Measurements from ENCODE around the gene TNFAIP8.
"Not testable (repeated sequence)": the region's sequence is repeated elsewhere in the genome, so short reads cannot be mapped to it uniquely, and the experiment has no call there.

The TNFAIP8 gene

DNA sequence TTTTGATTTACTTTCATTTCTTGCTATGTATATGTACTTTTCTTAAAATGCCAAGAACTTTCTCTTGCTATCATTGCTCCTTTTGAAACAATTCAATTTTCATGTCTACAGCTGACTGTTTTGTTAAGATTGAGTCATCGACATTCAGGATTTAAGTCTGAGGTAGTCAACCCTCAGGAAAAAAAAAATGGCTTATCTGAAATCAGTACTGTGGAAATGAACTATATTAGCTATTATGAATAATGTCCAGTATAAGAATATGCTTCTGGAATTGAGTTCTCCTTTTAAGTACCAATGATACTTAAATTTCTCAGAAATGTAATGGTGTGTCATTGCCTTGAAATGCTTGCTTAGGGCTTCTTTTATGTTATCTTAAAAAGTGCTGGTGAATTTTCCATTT lies 37.9 kb downstream of the TNFAIP8 start:
- DNase-seq (ENCODE audit: low read depth, low spot score) = no peak

DNA sequence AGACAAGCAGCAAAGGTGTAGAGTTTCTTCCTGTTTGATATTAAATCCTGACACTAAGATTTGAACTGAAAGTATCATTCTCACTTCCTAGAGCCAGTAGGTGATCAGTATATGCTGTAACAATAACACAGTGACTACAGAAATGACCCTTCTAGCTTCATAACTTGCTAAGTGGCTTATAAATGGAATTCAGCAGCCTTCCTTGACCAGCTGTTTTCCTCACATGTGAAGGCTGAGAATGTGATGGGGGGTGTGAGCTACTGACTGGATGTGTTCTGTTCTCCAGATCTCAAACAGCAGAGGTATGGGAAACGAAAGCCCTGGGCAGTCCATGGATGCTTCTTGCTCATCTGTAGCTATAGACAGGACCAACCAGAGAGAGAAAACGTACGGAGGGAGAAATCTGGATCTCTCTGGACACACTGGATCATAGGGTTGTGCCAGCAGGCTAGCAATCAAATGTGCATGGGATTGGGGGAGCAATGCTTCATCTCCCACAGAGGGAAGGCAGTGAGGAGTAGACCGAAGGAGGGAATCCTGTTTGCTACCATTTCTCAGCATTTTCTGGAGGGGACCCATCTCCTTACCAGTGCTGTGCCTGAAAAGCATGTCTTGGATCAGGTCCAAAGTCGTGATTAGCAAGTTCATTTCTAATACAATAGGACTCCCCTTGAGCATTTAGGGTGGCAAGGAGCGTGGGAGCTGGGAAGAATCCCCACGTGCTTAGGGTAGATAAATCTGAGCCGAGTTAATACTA lies 39.4 kb downstream of the TNFAIP8 start:
- DNase-seq (ENCODE audit: low read depth, low spot score) = no peak

DNA sequence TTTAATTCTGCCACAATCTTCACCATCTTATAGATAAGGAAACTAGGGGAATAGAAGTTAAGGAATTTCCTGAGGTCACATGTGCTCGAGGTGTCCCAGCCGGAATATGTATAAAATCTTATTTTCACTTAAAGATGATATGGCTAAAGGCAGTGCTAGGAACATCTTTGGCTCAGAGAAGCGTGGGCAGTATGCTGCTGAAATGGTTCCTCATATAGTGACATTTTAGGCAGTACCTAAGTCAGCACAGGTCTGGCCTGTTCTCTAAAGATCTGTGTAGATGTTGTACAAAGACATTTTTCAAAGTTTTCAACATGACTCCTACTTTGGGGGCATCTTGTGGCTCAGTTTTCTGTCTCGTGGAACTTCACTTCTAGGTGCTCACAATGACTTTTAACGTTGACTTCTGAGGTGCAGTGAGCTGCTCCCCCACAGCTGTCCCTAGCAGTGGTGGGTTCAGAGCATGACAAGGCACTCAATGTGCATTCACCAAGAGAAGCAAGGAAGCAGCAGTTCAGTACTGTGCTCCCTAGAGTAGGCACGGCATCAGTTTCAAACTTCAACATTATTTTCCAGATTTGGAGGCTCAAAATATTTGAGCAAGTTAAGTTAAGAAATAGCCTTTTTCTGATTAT lies 40.3 kb downstream of the TNFAIP8 start:
- DNase-seq (ENCODE audit: low read depth, low spot score) = no peak

DNA sequence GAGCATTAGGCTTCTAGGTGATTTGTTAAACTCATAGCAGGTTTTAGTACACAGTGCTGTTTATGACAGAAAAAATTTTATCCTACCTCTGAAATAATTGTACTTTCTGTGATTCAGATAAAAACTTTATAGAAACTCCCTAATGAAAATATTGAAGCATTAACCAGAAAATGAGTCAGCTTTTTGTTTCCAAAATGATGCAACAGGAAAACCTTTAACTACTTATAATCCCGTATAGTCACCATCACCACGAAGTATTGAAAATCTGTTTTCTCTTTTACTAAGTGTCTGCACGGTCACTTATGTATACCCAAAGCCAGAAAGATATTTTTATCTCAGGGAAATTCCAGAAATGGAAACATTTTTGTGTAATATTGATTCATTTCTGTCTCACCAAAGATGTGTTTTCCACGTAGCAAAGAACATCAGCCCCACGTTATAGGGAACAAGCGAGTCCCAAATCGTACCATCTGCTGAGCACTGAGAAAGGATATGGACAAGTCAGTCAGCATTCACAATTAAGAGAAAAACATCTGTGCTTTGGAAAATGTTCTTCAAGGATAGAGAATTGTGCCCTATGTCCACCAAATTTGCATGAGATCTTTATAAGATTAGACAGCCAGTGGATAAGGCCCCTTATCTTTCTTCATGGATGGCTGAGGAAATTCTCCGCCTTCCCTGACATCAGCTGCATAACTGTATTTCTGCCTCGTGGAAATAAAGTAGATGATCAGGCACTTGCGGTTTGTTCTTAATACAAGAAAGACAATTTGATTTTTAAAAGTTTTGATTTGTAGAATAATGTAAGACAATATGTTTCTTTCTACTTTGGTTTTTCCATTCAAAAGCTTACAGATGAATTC lies 41.9 kb downstream of the TNFAIP8 start:
- DNase-seq (ENCODE audit: low read depth, low spot score) = no peak

DNA sequence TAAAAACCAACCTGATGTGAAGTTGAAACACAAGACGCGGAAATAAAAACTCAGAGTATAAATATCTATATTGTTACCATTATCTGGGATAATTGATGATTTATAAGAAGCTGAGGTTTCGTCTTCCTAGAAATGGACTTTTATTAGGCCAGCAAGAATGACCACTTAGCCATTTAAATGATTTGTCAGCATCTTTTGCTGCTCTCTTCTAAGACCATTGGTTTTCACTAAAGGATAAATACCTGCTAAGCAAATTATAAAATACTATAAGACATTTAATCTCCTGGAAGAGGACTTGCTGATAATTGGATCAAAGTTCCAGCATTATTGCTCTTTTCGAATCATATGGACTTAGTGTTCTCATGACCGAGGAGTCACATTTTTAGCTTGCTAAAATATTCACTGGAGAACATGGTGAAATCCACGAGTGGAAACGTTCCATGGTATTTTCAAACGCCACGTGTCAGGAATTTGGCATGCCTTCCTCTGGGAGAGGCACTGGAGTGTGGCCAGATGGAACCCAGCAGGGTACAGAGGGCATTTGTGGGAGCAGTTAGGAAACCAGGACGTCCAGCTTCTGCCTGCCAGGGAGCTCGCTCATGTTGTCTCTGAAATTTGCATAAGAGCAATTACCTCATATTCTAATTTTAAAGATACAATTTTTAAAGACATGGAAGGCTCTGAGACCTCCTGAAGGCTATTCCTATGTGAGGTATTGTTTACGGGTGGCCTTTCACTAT lies 43.1 kb downstream of the TNFAIP8 start:
- no peak for DNase-seq (ENCODE audit: low read depth, low spot score)

DNA sequence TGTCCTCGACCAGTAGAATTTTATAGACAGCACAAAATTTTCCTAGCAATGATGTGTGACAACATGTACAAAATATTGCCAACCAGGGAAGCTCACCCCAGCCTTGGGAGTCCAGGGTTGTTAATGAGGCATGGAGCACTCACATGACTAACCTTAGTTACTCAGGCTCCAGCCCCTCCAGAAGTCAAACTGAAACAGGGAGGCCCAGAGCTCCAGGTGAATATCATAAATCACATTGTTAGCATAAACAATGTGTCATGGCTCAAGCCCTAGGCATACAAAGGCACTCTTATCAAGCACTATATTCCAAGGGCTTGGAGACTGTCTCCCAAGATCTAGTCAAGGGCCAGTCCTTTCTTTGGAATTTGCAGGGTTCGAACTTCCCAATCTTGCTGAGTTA lies 44.4 kb downstream of the TNFAIP8 start:
- no peak for DNase-seq (ENCODE audit: low read depth, low spot score)

DNA sequence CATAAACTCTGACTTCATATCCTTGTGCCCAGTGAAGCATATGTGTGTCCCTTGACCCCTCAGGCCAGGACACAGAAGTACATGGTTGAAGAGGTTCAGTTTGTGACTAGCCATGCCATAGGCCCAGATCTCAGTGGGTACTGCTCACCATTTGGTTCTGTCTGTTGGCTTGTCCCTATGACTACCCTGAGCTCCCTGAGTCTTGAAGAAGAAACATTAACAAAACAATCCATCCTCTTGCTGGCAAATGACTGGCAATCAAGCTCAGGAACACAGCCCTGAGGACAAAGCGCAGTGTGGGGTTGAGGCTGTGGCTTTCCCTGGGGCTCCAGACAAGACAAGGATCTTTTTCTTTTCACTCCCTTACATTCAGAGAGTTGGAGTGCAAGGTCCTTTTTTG lies 46.3 kb downstream of the TNFAIP8 start:
- no peak for DNase-seq (ENCODE audit: low read depth, low spot score)

DNA sequence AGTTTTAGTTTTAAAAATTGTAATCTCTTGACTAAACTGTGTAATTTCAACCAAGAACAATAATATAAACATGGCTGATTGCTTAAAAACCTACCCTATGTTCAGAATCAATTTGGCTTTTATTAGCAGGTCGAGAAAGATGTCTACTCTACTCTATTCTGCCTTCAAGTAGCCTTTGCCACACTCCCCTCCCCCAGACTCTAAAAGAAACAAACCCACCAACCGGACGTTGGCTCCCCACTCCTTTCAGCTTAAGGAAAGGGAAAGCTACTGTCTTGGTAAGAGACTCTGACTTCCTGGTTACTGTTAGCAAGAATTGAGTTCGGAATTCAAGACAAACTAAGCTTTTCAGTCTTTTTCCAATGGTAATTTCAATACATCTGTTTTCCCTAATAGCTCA lies 46.7 kb downstream of the TNFAIP8 start:
- no peak for DNase-seq (ENCODE audit: low read depth, low spot score)

DNA sequence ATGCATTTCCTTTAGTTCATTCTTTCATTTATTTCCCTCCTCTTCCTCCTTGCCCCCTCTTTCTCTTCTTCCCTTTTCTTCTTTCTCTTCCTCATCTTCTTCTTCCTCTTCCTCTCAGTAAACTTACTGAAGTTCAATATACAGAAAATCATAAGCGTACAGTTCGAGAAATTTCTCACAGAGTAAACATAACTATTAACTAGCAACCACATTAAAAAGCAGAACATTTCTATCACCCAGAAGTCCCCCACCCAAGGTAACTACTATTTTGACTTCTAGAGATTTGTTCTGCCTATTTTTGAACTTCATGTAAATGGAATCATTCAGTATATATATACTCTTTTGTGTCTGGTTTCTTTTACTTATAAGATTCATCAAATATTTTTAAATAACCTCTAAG lies 48.2 kb downstream of the TNFAIP8 start:
- DNase-seq (ENCODE audit: low read depth, low spot score) = no peak

DNA sequence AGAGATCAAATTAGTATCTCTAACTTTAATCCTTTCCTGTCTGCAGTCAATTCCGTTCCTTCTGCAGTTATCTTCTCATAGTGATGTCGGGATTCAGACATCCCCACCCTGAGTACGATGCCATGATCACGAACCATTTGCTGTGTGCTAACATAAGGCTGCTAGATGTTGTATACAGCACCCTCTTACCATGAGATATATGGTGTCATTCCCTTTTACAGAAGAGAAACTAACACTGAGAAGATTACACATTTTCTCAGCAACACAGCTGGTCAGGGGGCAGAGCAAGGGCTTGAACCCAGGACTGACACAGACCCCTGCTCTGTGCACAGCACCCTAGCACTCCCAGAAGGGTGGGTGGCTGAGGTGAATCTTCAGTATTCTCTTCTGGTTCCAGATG lies 49.6 kb downstream of the TNFAIP8 start:
- no peak for DNase-seq (ENCODE audit: low read depth, low spot score)

DNA sequence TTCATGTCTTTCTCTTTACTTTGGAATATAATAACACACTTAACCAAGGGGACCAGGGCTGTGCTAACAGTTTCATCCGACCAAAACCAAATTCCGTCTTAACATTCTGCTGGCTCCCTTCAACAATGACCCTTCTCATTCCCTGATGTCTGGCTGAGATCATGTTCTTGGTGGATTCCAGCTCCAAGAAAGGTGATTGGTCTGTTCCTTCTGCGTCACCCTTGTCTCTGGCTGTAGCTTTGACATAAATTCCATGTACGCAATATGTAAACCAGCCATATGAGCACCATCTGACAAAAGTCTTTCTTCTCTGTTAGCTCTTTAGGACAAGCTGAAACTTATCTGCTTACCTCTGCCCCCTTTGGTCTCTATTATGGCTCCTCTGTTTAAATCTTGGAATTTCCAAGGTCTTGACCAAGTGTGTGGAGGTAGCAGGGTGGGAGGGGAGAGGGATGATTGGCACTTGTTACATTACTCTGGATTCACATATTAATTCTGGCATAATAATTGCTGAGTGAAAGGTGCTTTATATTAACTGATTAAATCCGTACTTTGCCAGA lies 50.8 kb downstream of the TNFAIP8 start:
- DNase-seq (ENCODE audit: low read depth, low spot score) = no peak

DNA sequence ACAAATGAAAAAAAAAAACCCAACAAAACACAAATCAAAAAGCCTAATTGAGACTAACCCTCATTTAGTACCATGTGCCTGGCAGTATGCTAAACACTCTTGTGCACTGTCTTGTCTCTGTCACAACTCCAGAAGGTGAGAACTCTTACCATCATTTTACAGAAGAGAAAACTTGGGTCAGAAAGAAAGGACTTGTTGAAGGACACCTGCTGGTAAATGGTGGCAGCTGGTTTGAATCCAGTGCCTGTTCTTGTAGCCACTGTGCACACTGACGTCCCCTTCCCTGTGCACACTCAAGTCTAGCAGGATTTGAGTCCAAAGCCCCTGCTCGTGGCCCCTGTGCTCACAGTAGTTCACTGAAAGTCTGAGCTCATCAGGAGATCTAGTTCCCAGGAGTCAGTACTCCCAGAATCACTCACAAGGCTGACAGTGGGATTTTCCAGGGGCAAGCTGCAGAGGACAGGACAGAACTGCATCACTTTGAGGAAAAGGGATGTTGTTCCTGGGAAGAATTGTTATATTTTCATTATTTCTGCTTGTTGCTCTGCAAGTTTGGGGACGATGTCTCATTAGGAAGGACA lies 53.5 kb downstream of the TNFAIP8 start:
- DNase-seq (ENCODE audit: low read depth, low spot score) = no peak

DNA sequence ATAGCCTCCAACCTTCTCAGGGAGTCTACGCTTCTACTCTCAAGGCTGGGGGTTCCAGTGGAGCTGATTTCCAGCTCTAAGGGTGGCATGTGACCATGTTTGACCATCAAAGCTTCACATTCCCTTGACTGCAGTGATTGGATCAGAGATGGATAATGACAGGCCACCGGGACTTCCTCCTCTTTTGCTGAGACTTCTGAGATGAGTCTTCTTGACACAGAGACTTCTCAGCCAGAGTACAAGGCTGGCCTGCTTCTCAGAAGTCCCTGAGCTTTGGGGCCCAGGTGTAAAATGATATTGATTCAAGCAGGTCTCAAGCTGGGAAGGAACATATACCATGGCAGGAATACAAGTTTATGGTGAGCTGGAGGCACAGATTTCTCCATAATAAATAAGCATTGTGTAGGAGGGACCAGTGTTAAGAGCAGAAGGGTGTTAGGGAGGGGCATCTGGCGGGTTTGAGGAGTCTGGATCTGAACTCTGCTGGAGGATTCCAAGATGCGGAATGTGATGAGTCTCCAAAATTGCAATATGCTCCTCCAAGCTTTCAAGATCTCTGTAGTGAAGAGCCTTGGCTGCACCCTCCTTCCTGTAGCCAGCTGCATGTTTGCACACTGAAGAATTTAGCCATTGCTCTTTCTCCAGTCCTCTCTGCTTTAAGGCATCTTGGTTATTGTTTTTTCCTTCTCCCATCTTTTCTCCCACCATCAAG lies 54.8 kb downstream of the TNFAIP8 start:
- no peak for DNase-seq (ENCODE audit: low read depth, low spot score)

DNA sequence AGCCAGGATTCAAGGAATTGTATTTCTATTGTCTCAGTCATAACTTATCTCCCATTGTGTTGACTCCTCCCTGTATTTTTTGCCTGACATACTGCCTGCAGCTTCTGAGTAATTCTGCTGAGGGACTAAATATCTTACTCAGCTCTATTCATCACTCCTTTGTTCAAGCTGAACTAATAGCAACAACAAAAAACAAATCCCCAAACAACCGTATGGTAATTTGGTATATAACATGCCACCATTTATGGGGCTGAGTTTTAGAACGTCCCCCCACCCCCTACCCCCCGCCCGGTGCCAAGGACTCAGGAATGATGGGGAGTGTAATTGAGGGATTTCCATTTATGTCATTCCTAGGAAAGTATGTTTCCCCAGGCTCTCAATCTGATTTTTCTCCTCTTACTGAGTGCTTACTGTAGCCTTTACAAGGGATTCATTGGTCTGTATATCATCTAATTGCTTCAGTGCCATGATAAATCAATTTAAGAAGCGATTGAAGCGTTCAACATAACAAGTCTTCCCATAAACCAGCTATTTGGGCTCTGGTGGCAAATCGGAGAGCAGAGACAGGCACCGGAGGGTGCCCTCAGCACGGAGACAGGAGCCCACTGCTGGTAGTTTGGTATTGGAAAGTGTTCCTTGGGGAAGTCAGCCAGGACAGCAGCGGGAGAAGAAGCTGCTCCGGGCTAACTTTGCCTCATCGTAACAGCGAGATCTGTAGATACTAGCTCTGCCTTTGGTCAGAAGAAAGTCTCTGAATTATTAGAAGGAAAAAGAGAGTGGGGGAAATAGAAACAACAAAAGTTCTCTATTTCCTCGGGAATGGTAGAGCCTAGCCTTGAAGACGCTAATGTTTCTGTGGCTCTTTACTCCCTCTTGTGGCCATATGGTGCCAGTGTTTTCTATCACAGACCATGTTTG lies 55.8 kb downstream of the TNFAIP8 start:
- no peak for DNase-seq (ENCODE audit: low read depth, low spot score)

DNA sequence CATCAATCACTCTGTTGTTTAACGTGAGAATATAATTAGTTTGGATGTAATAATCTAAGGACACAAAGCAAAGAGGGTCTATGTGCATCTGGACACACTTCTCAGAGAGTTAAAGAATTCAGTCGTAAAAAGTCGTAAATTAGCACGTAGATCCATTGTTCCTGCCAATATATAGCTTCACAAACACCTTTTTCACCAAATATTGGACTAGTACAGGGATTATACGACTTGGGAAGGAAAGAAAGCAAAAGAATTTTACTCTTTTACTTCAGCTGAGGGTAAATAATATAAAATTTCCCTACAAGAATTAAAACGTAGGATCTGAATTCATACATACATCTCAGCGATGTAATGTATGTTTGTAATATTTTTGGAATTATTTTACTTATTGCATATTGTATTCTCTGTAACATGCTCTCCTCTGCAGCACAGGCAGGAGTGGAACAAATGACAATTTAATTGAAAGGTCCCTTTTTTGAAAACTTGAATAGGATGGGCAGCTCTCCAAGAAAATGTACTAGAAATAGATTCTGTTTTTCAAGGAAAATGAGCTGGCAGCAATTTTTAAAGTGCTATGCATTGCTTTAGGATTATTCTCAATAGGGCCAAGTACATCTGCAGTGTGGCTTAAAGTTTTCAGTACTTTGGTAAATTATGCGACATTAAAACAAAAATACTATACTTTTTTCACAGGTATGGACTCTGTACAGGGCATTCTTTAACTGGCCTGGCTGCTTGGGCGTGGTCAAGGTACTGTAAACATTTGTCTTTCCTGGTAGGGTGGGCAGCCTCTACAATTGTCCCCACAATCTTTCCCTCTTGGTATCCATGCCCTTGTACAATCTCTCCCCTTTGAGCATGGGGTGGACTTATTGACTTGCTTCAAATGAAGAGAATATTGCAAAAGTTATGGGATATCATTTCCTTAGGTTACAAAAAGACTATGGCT lies 56.7 kb downstream of the TNFAIP8 start:
- DNase-seq (ENCODE audit: low read depth, low spot score) = no peak

DNA sequence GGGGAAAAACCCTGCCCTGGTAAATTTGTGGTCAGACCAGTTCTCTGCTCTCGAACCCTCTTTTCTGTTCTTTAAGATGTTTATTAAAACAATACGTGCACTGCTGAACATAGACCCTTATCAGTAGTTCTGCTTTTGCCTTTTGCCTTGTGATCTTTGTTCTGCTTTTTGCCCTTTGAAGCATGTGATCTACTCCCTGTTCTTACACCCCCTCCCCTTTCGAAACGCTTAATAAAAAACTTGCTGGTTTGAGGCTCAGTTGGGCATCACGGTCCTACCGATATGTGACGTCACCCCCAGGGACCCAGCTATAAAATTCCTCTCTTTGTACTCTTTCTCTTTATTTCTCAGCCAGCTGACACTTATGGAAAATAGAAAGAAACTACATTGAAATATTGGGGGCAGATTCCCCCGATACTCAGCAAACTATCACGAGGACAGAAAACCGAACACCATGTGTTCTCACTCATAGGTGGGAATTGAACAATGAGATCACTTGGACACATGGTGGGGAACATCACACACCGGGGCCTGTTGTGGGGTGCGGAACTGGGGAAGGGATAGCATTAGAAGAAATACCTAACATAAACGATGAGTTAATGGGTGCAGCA lies 58.4 kb downstream of the TNFAIP8 start:
- not testable (repeated sequence) for DNase-seq (ENCODE audit: low read depth, low spot score)

DNA sequence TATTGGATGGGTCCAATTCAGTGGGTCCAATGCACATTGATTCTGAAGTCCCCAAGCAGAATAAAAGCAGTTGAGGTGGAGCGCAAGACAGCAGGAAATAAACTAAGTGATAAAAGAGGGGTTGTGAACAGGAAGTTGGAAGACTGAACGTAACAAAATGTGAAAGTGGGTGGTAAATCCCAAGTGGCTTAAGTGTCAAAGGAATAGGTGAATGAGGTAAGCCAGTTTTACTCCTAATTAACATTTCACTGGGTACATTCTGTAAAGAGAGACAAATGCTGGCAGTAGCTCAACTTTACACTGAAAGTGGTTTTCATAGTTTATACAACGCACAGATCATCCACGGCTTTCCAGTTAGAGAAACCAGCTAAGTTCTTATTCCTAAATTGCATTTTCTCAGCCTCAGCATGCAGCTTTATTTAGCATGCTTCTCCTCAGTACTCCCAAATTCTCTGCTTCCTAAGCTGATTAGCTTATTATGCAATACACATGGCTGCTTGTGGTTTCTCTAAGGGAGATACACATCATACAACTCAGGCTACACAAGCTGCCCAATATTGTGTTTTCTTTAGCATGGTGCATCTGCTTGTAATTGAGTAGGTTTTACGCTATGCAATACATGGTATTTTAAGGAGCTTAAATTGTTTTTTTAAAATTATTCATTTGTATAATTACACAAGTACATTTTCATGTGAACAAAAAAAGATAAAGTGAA lies 62.2 kb downstream of the TNFAIP8 start:
- no peak for DNase-seq (ENCODE audit: low read depth, low spot score)

All from iPS DF 19.7 (cell line).